ENCODE data around the gene NPIPB8. TPM values are rescaled to one million over a fixed set of nuclear protein-coding genes. Genes with fewer than 3 reads are reported as not detected.
"Not testable (repeated sequence)": the region's sequence is repeated elsewhere in the genome, so short reads cannot be mapped to it uniquely, and the experiment has no call there.

NPIPB8 gene
- polyA plus RNA-seq, 3 donors = 0.11 TPM; not detected in 2

- H3K9me3 Mint-ChIP-seq; DNase-seq; intact Hi-C loops (cut with micrococcal nuclease); H3K27me3 ChIP-seq (ENCODE audit: control insufficient read depth in 2 of 2, insufficient read depth in 2 of 2, low read length in 2 of 2); H3K27me3 Mint-ChIP-seq (ENCODE audit: low read depth in 3 of 3); H2AFZ ChIP-seq (ENCODE audit: insufficient read depth, low read depth, low read length, poor library complexity, severe bottlenecking); H3K9me3 ChIP-seq (replicated peaks in 1 of 2; ENCODE audit: control insufficient read depth in 1 of 2, insufficient read depth in 1 of 2, low read length in 2 of 2); H3K9ac ChIP-seq (ENCODE audit: insufficient read depth, low read length, poor library complexity, severe bottlenecking): not testable (repeated sequence)
- Histone ChIP-seq H3K27ac (ENCODE audit: low read depth in 1 of 2, low read length in 2 of 2) (peak overlapping the region in 1 of 2 donors; percentile 77), H3K36me3 (replicated peaks in 1 of 2; ENCODE audit: control insufficient read depth in 1 of 2, insufficient read depth in 2 of 2, low read length in 2 of 2) (peaks cover 18 to 28% of the 10 kb centered on the region in 2 donors), H3K4me2 (replicated peaks; ENCODE audit: extremely low read depth, low read length, poor library complexity, severe bottlenecking) (peak overlapping the region; percentile 15), H4K20me1 (ENCODE audit: insufficient read depth, low read length) (peaks cover 18% of the 10 kb centered on the region), H3K4me3 (replicated peaks in 1 of 3; ENCODE audit: low read depth in 2 of 3, low read length in 3 of 3) (peak overlapping the region in 1 of 3 experiments; percentile 79), H3K79me2 (ENCODE audit: insufficient read depth, low read length) (peaks cover 31% of the 10 kb centered on the region), H3K4me1 (ENCODE audit: control insufficient read depth in 1 of 2, insufficient read depth in 2 of 2, low read length in 2 of 2) (peaks cover 32 to 38% of the 10 kb centered on the region in 2 donors)
- peak overlapping the region in 6 of 7 donors; percentile 27 to 96 (median 68) for H3K27ac Mint-ChIP-seq
- H3K4me3 Mint-ChIP-seq = peak overlapping the region in 1 of 2 donors; percentile 57
- H3K36me3 Mint-ChIP-seq = peaks cover 45 to 53% of the 10 kb centered on the region in 2 donors
- no CpG with 5 or more reads among the region's 7 CpGs for WGBS (ENCODE audit: insufficient coverage)
- H3K4me1 Mint-ChIP-seq = peaks cover 44% of the 10 kb centered on the region
These were observed 29.4 kb upstream of the NPIPB8 start for GRCh38 chr16:28608496-28608808.

- peak overlapping the region; percentile 46 to 79 (median 56) for H3K4me3 ChIP-seq (replicated peaks in 1 of 3; ENCODE audit: low read depth in 2 of 3, low read length in 3 of 3)
- H3K9me3 Mint-ChIP-seq; intact Hi-C loops (cut with micrococcal nuclease); H3K27me3 Mint-ChIP-seq (ENCODE audit: low read depth in 3 of 3); H3K27me3 ChIP-seq (ENCODE audit: control insufficient read depth in 2 of 2, insufficient read depth in 2 of 2, low read length in 2 of 2); H3K9me3 ChIP-seq (replicated peaks in 1 of 2; ENCODE audit: control insufficient read depth in 1 of 2, insufficient read depth in 1 of 2, low read length in 2 of 2); H2AFZ ChIP-seq (ENCODE audit: insufficient read depth, low read depth, low read length, poor library complexity, severe bottlenecking): not testable (repeated sequence)
- H3K27ac ChIP-seq (ENCODE audit: low read depth in 1 of 2, low read length in 2 of 2) = peak overlapping the region; percentile 45 to 77
- H3K4me1 ChIP-seq (ENCODE audit: control insufficient read depth in 1 of 2, insufficient read depth in 2 of 2, low read length in 2 of 2) = peaks cover 32 to 38% of the 10 kb centered on the region in 2 donors
- H3K4me2 ChIP-seq (replicated peaks; ENCODE audit: extremely low read depth, low read length, poor library complexity, severe bottlenecking) = peak overlapping the region; percentile 69
- H3K36me3 ChIP-seq (replicated peaks in 1 of 2; ENCODE audit: control insufficient read depth in 1 of 2, insufficient read depth in 2 of 2, low read length in 2 of 2) = peaks cover 18 to 27% of the 10 kb centered on the region in 2 donors
- Mint-ChIP-seq H3K27ac (peak overlapping the region; percentile 89 to 97 (median 95)), H3K4me1 (peaks cover 41% of the 10 kb centered on the region), H3K36me3 (peaks cover 39 to 47% of the 10 kb centered on the region in 2 donors), H3K4me3 (peak overlapping the region; percentile 91 to 98)
- WGBS (ENCODE audit: insufficient coverage) = 54% methylated on average over 3 of the region's 11 CpGs
- H4K20me1 ChIP-seq (ENCODE audit: insufficient read depth, low read length) = peaks cover 18% of the 10 kb centered on the region
- peak overlapping the region; percentile 64 for H3K9ac ChIP-seq (ENCODE audit: insufficient read depth, low read length, poor library complexity, severe bottlenecking)
- DNase-seq = peak in 2 of 3 donors; percentile 52 to 78
- H3K79me2 ChIP-seq (ENCODE audit: insufficient read depth, low read length) = peaks cover 31% of the 10 kb centered on the region
These were observed 28.8 kb upstream of the NPIPB8 start for GRCh38 chr16:28608867-28609596.
